Keratinocyte (primary cell): Measurements from ENCODE around the gene TGM1. TPM values are rescaled to one million over a fixed set of nuclear protein-coding genes. Genes with fewer than 3 reads are reported as not detected.
A peak's percentile ranks its signal among the peaks of the same experiment; 100 is the strongest.

Experiments
- DNase-seq: peaks from one replicate; pipeline ENCODE4 v3.0.0-alpha.2; 2011; ENCODE audit warnings: low read depth, missing footprints, low spot score
- FAIRE-seq: peaks from 2 replicates; lab custom pipeline; 2011; peaks lifted over from hg19 to GRCh38; lab: Jason Lieb, UNC
- H2AFZ ChIP-seq: 2 replicates; pipeline ENCODE4 v1.6.0; 2012; ENCODE audit warnings: low read length, control low read depth, inconsistent platforms; ENCODE audit not compliant: control insufficient read depth
- H3K27ac ChIP-seq: 2 replicates; pipeline ENCODE4 v1.5.1; 2011; ENCODE audit warnings: low read length; ENCODE audit not compliant: control insufficient read depth, insufficient read depth
- H3K27me3 ChIP-seq: 3 replicates; pipeline ENCODE4 v1.6.0; 2011; ENCODE audit warnings: low read length; ENCODE audit not compliant: control insufficient read depth, insufficient read depth; ENCODE audit errors: extremely low read depth
- H3K36me3 ChIP-seq, 2 experiments: 2 replicates in 1 of 2; 3 replicates in 1 of 2; pipeline ENCODE4 v1.5.1; 2011; ENCODE audit warnings: low read length in 2 of 2, mild to moderate bottlenecking in 1 of 2; ENCODE audit not compliant: control insufficient read depth in 2 of 2, insufficient read depth in 2 of 2; ENCODE audit errors: extremely low read depth in 1 of 2
- H3K4me1 ChIP-seq: 3 replicates; pipeline ENCODE4 v1.5.1; 2011; ENCODE audit warnings: low read length; ENCODE audit not compliant: control insufficient read depth, insufficient read depth; ENCODE audit errors: extremely low read depth
- H3K4me2 ChIP-seq: 3 replicates; pipeline ENCODE4 v1.6.0; 2011; ENCODE audit warnings: low read depth, low read length; ENCODE audit not compliant: control insufficient read depth, insufficient read depth; ENCODE audit errors: extremely low read depth
- H3K4me3 ChIP-seq, 3 experiments: fragments of 200-600 bp in 1 of 3; sonication (generic) in 1 of 3; 2 replicates in 2 of 3; 3 replicates in 1 of 3; pipeline ENCODE4 v1.5.1; 2011 to 2016; ENCODE audit warnings: low read length in 3 of 3, mild to moderate bottlenecking in 3 of 3, control low read depth in 2 of 3, inconsistent platforms in 1 of 3, low read depth in 1 of 3, mixed read lengths in 1 of 3, mixed run types in 1 of 3, moderate library complexity in 1 of 3; ENCODE audit not compliant: control insufficient read depth in 2 of 3, insufficient read depth in 2 of 3; ENCODE audit errors: extremely low read depth in 1 of 3
- H3K79me2 ChIP-seq: 2 replicates; pipeline ENCODE4 v1.6.0; 2012; ENCODE audit warnings: low read length; ENCODE audit not compliant: control insufficient read depth, insufficient read depth
- H3K9ac ChIP-seq: 3 replicates; pipeline ENCODE4 v1.6.0; 2011; ENCODE audit warnings: low read length; ENCODE audit not compliant: control insufficient read depth, insufficient read depth; ENCODE audit errors: extremely low read depth
- H3K9me1 ChIP-seq: 3 replicates; pipeline ENCODE4 v1.6.0; 2011; ENCODE audit warnings: low read length; ENCODE audit not compliant: control insufficient read depth, insufficient read depth; ENCODE audit errors: extremely low read depth
- H3K9me3 ChIP-seq: 2 replicates; pipeline ENCODE4 v1.5.1; 2012; ENCODE audit warnings: low read depth, low read length; ENCODE audit not compliant: control insufficient read depth
- H4K20me1 ChIP-seq: 3 replicates; pipeline ENCODE4 v1.6.0; 2011; ENCODE audit warnings: low read length; ENCODE audit not compliant: control insufficient read depth, insufficient read depth; ENCODE audit errors: extremely low read depth
- EZH2 ChIP-seq: IDR thresholded peaks from one replicate; pipeline ENCODE4 v1.6.1; 2012; ENCODE audit warnings: inconsistent platforms, mild to moderate bottlenecking, low read length, moderate library complexity
- dilution Hi-C: fragments of 300-500 bp; cut with MboI; formaldehyde crosslinking; loops from one replicate; pipeline ENCODE4 v1.7.0; 2020; ENCODE audit warnings: low sequenced_read_pairs; ENCODE audit not compliant: extremely low pct_ligation_motif_present
- polyA plus RNA-seq, 5 experiments: library from polyadenylated mRNA; depleted of rRNA in 3 of 5; stranded (reverse) in 3 of 5; stranded (forward) in 1 of 5; unstranded in 1 of 5; fragments of >200 nt; gene quantifications; 1 replicate in 1 of 5; 2 replicates in 3 of 5; 3 replicates in 1 of 5; pipeline versions ENCODE4 v1.2.1 to v1.2.3, GENCODE V29; 2011 to 2012; ENCODE audit warnings: missing spikeins in 2 of 5, low read depth in 1 of 5, low replicate concordance in 1 of 5
- TF ChIP-seq, protein P1 (sequence below), 3 experiments: IDR thresholded peaks in 1 of 3; conservative IDR thresholded peaks in 1 of 3; optimal IDR thresholded peaks in 1 of 3; 2 replicates in 2 of 3; 3 replicates in 1 of 3; pipeline versions ENCODE3 to v1.5.1; 2011; ENCODE audit warnings: low read length in 3 of 3, mild to moderate bottlenecking in 3 of 3, moderate library complexity in 2 of 3, control low read depth in 1 of 3, inconsistent platforms in 1 of 3; ENCODE audit not compliant: insufficient read depth in 2 of 3; ENCODE audit errors: extremely low read depth in 1 of 3

The TGM1 gene
- polyA plus RNA-seq, 1 donor (not counting 4 experiments of a cell fraction or from before 2014, with no cell fraction given): 16.1 TPM

DNA sequence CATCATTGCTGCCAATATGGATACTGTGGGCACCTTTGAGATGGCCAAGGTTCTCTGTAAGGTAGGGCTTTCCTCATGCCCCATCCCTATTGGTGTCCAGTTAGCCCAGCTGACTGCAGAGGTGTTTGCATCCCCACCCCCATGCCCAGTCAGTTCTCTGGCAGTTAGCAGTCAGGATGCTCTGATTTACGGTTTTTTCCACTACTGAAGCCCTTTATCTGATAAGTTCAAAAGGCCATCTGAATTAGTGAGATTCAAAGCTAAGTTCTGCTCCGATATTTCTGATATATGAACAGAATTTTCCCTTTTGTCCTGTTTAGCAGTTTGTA is 29.5 kb downstream of the TGM1 start:
- Histone ChIP-seq H3K9me1 (no peaks in the 10 kb centered on the region), H4K20me1 (no peaks in the 10 kb centered on the region), H3K4me3 (peak overlapping the region; percentile 70 to 83 (median 82)), H3K9ac (peak overlapping the region; percentile 94), H3K27ac (peak overlapping the region; percentile 97), H3K79me2 (peaks cover 56% of the 10 kb centered on the region), H3K4me1 (peaks cover 37% of the 10 kb centered on the region), H3K27me3 (no peaks in the 10 kb centered on the region), H3K4me2 (peak overlapping the region; percentile 98), H2AFZ (no peak overlapping the region), H3K36me3 (peaks cover 15 to 39% of the 10 kb centered on the region in 2 experiments), H3K9me3 (no peaks in the 10 kb centered on the region)
- dilution Hi-C loops: no loop called here
- TF ChIP-seq, protein P1, sequence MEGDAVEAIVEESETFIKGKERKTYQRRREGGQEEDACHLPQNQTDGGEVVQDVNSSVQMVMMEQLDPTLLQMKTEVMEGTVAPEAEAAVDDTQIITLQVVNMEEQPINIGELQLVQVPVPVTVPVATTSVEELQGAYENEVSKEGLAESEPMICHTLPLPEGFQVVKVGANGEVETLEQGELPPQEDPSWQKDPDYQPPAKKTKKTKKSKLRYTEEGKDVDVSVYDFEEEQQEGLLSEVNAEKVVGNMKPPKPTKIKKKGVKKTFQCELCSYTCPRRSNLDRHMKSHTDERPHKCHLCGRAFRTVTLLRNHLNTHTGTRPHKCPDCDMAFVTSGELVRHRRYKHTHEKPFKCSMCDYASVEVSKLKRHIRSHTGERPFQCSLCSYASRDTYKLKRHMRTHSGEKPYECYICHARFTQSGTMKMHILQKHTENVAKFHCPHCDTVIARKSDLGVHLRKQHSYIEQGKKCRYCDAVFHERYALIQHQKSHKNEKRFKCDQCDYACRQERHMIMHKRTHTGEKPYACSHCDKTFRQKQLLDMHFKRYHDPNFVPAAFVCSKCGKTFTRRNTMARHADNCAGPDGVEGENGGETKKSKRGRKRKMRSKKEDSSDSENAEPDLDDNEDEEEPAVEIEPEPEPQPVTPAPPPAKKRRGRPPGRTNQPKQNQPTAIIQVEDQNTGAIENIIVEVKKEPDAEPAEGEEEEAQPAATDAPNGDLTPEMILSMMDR (optimal IDR thresholded peaks at IDR 0.05 in 1 of 3, IDR thresholded peaks at IDR 0.05 in 1 of 3, conservative IDR thresholded peaks at IDR 0.05 in 1 of 3; ENCODE audit: extremely low read depth in 1 of 3, insufficient read depth in 2 of 3, low read length in 3 of 3): no peak
- no peak for TF ChIP-seq EZH2
- DNase-seq (no peak), FAIRE-seq (no peak)

DNA sequence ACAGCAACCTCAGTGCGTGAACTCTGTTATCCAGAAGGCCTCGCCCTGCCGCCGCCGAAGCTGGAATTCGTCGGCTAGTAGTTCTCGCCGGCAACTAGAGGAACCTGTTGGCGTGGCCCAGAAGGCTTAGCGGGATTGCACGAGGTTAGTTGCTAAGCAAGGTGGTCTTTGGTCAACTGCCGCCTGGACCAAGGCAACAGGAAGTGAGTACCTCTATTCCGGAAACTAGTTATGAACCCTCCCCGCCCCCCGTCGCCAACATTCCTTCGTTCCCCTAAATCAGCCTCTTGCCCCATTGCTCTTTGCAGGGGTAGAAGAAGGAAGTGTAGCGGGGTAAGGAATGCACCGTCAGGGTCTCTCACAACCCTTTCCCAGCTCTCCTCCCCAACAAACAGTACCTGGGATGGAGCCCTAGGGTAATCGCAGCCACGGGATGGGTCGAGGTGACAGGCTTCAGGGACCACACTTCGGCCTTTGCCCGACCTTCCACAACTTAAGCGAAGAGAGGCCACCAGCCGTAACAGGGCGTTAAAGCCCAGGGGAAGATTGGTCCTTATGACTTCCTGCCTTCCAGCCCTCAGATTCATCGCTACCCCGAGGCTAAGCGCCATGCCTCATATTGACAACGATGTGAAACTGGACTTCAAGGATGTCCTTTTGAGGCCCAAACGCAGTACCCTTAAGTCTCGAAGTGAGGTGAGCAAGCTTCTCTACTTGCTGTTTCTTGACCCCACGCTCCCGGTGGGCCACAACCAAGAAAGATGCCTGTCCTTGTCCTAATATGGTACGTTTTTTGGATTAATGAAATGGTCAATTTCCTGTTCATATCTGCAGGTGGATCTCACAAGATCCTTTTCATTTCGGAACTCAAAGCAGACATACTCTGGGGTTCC is 30.1 kb downstream of the TGM1 start, which contains the start of gene GMPR2:
Gene GMPR2, plus strand, starts transcription at position 285 of the 893 bp plus-strand sequence. Its CDS starts 325 bp downstream, at position 610.
- Histone ChIP-seq H3K4me2 (peak within 1 kb of the TSS; percentile 98), H3K9me1 (no peaks in the 10 kb centered on the region), H3K9me3 (no peaks in the 10 kb centered on the region), H3K9ac (peak within 1 kb of the TSS; percentile 94), H4K20me1 (no peaks in the 10 kb centered on the region), H3K27ac (peak within 1 kb of the TSS; percentile 97), H3K4me3 (peak within 1 kb of the TSS; percentile 70 to 83 (median 82)), H2AFZ (peak within 1 kb of the TSS; percentile 96), H3K36me3 (peaks cover 16 to 33% of the 10 kb centered on the region in 2 experiments), H3K4me1 (peaks cover 30% of the 10 kb centered on the region), H3K79me2 (peaks cover 62% of the 10 kb centered on the region), H3K27me3 (no peaks in the 10 kb centered on the region)
- TF ChIP-seq, protein P1 (optimal IDR thresholded peaks at IDR 0.05 in 1 of 3, IDR thresholded peaks at IDR 0.05 in 1 of 3, conservative IDR thresholded peaks at IDR 0.05 in 1 of 3; ENCODE audit: extremely low read depth in 1 of 3, insufficient read depth in 2 of 3, low read length in 3 of 3): no peak
- TF ChIP-seq EZH2: no peak
- dilution Hi-C loops: no loop called here
- FAIRE-seq (no peak), DNase-seq (no peak)
